Left lung (tissue), 10 donors: ENCODE data around the gene LATS2. TPM values are rescaled to one million over a fixed set of nuclear protein-coding genes. Genes with fewer than 3 reads are reported as not detected.

Source experiments
- ATAC-seq: fragments of 200-7000 bp; cut with Tn5 transposase; one replicate; pipeline ENCODE4 v1.9.1; 2020; ENCODE audit warnings: moderate library complexity
- DNase-seq, 4 donors: peaks; one replicate each; pipeline ENCODE4 v3.0.0-alpha.2; 2013 to 2020
- H3K27ac ChIP-seq, 2 donors: fragments of 200-600 bp; sonication (generic) in 1 of 2; one replicate each; pipeline versions ENCODE4 v1.5.0 to v1.8.0; 2020 to 2021
- H3K27me3 ChIP-seq, 2 donors: fragments of 200-600 bp; sonication (generic) in 1 of 2; one replicate each; pipeline versions ENCODE4 v1.5.0 to v1.8.0; 2020 to 2021
- H3K36me3 ChIP-seq, 2 donors: fragments of 200-600 bp; sonication (generic) in 1 of 2; one replicate each; pipeline versions ENCODE4 v1.5.0 to v1.8.0; 2020 to 2021
- H3K4me1 ChIP-seq, 2 donors: fragments of 200-600 bp; one replicate each; pipeline ENCODE4 v1.8.0; 2021
- H3K4me3 ChIP-seq, 2 donors: fragments of 200-600 bp; sonication (generic) in 1 of 2; one replicate each; pipeline versions ENCODE4 v1.5.0 to v1.8.0; 2020 to 2021; ENCODE audit warnings: mild to moderate bottlenecking in 1 of 2
- H3K9me3 ChIP-seq, 2 donors: fragments of 200-600 bp; sonication (generic) in 1 of 2; one replicate each; pipeline versions ENCODE4 v1.5.0 to v1.8.0; 2020 to 2021
- intact Hi-C, 2 donors: fragments of 100-400 bp; cut with DNase I; formaldehyde crosslinking; loops; one replicate each; pipeline versions ENCODE4 v1.11.2 to v1.14.2; 2022
- polyA plus RNA-seq, 6 donors: library from polyadenylated mRNA; unstranded; fragments of 120-200 nt; gene quantifications; one replicate each; pipeline ENCODE4 v1.2.1, GENCODE V29; 2013; ENCODE audit not compliant: insufficient read length in 6 of 6
- total RNA-seq, 2 donors: library from RNA; stranded (reverse); fragmentation: NEBNext Ultra II Directional; extraction: Animal tissue kit (Norgen Biotek cat#: 25700); gene quantifications; one replicate each; pipeline ENCODE4 v1.2.1, GENCODE V29; 2021
- TF ChIP-seq, protein P1 (sequence below), 2 donors: fragments of 200-600 bp; sonication (generic) in 1 of 2; IDR thresholded peaks; one replicate each; pipeline versions ENCODE4 v1.5.0 to v1.8.0; 2021; ENCODE audit warnings: antibody characterized with exemption in 2 of 2
- donor health status: DM: no; HTN: yes; CAD: no.
- donor health status: DM: no; HTN: no; CAD: no.

The LATS2 gene
- total and polyA plus RNA-seq, 8 donors: 13.2 to 31.9 (median 17.0) TPM

- Histone ChIP-seq H3K27me3 (no peaks in the 10 kb centered on the region), H3K9me3 (no peaks in the 10 kb centered on the region), H3K27ac (no peak overlapping the region), H3K4me3 (no peak overlapping the region), H3K4me1 (peaks cover 0 to 7% of the 10 kb centered on the region in 2 donors), H3K36me3 (peaks cover 0 to 66% of the 10 kb centered on the region in 2 donors)
- intact Hi-C loops: no loop called here
- TF ChIP-seq, protein P1, sequence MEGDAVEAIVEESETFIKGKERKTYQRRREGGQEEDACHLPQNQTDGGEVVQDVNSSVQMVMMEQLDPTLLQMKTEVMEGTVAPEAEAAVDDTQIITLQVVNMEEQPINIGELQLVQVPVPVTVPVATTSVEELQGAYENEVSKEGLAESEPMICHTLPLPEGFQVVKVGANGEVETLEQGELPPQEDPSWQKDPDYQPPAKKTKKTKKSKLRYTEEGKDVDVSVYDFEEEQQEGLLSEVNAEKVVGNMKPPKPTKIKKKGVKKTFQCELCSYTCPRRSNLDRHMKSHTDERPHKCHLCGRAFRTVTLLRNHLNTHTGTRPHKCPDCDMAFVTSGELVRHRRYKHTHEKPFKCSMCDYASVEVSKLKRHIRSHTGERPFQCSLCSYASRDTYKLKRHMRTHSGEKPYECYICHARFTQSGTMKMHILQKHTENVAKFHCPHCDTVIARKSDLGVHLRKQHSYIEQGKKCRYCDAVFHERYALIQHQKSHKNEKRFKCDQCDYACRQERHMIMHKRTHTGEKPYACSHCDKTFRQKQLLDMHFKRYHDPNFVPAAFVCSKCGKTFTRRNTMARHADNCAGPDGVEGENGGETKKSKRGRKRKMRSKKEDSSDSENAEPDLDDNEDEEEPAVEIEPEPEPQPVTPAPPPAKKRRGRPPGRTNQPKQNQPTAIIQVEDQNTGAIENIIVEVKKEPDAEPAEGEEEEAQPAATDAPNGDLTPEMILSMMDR (IDR thresholded peaks at IDR 0.05): no peak
- DNase-seq: no peak
- ATAC-seq: no peak
These were observed 70.4 kb downstream of the LATS2 start for GRCh38 chr13:20990910-20991525.

GRCh38 chr13:20989656-20990321 is 71.6 kb downstream of the LATS2 start:
- H3K27ac ChIP-seq: peak overlapping the region in 1 of 2 donors; percentile 10
- no peaks in the 10 kb centered on the region for H3K27me3 ChIP-seq
- no peaks in the 10 kb centered on the region for H3K9me3 ChIP-seq
- peaks cover 0 to 7% of the 10 kb centered on the region in 2 donors for H3K4me1 ChIP-seq
- intact Hi-C loops: no loop called here
- TF ChIP-seq, protein P1 (IDR thresholded peaks at IDR 0.05): no peak
- ATAC-seq (no peak), DNase-seq (peak in 2 of 4 donors; percentile 53 to 64)
- peaks cover 0 to 70% of the 10 kb centered on the region in 2 donors for H3K36me3 ChIP-seq
- H3K4me3 ChIP-seq: no peak overlapping the region

- intact Hi-C loops: no loop called here
- TF ChIP-seq, protein P1 (IDR thresholded peaks at IDR 0.05): no peak
- peaks cover 0 to 75% of the 10 kb centered on the region in 2 donors for H3K36me3 ChIP-seq
- no peaks in the 10 kb centered on the region for H3K9me3 ChIP-seq
- no peak for DNase-seq
- peak overlapping the region in 1 of 2 donors; percentile 10 for H3K27ac ChIP-seq
- peaks cover 0 to 7% of the 10 kb centered on the region in 2 donors for H3K4me1 ChIP-seq
- H3K4me3 ChIP-seq: no peak overlapping the region
- ATAC-seq: no peak
- H3K27me3 ChIP-seq: no peaks in the 10 kb centered on the region
These were observed 72.3 kb downstream of the LATS2 start for GRCh38 chr13:20988909-20989655.

DNA sequence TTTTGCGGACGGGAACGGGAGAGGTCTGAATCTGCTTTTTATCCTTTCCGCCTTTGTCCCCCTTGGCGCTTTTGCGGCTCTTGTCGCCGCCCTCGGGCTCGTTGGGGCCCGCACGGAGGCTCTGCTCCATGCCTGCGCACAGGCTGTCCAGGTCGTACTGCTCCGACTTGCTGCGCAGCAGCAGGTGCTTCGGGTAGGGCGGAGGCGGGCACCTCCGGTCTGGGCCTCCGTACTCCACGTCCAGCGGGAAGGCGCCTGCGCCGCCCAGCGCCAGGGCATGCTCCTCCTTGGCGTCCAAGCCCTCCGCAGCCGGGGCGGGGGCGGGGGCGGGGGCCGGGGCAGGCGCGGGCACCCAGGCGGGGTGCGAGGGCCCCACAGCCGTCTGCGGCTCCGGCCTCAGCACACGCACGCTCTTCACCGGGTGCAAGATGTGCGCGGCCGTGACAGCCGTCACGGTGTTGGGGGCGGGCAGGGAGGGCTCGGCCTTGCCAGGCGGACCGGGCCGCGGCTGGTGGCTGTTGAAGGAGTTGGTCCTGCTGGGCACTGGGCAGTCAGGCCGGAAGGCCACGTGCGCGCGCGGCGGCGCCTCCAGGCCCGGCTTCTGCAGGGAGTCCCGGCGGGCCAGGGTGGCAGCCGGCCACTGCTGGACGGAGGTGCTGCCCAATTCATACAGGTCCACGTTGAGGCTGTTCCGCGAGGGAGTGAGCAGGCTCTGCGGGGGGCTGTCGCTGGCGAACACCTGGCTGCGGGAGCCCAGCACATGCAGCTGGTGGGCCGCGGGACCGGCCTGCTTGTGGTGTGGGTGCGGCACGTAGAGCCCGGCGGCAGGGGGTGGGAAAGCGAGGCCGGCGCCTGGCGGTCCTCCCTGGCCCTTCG is 73.1 kb downstream of the LATS2 start:
- H3K4me3 ChIP-seq: no peak overlapping the region
- intact Hi-C loops: no loop called here
- H3K4me1 ChIP-seq: peaks cover 0 to 3% of the 10 kb centered on the region in 2 donors
- TF ChIP-seq, protein P1 (IDR thresholded peaks at IDR 0.05): no peak
- peaks cover 0 to 83% of the 10 kb centered on the region in 2 donors for H3K36me3 ChIP-seq
- ATAC-seq: no peak
- H3K27ac ChIP-seq: no peak overlapping the region
- no peaks in the 10 kb centered on the region for H3K27me3 ChIP-seq
- no peaks in the 10 kb centered on the region for H3K9me3 ChIP-seq
- no peak for DNase-seq
